Ammon's horn (tissue), 1 donor: ENCODE data around the gene CAPN14.
A peak's percentile ranks its signal among the peaks of the same experiment; 100 is the strongest.

ENCODE experiments used
- DNase-seq: peaks from one replicate; pipeline ENCODE4 v3.0.0-alpha.2; 2016; ENCODE audit warnings: low spot score

The CAPN14 gene

DNA sequence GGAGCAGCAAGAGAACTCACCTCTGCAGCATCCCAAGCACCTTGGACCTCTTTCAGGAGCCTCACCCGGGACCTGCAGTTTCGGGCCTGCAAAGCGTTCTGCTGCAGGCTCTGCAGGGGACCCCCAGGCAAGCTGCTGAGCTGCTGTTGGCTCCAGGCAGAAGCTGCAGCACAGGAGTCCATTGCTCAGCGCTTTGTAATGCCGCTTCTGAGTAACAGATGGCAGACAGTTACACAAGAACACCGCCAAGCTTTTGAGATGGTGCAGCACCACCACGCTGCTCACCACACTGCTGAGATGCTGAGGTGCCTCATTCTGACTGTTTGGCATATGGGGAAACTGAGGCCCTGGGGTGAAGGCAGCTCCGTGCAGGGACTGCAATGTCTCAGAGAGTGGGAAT lies 77.2 kb downstream of the CAPN14 start:
- peak; percentile 61 for DNase-seq

DNA sequence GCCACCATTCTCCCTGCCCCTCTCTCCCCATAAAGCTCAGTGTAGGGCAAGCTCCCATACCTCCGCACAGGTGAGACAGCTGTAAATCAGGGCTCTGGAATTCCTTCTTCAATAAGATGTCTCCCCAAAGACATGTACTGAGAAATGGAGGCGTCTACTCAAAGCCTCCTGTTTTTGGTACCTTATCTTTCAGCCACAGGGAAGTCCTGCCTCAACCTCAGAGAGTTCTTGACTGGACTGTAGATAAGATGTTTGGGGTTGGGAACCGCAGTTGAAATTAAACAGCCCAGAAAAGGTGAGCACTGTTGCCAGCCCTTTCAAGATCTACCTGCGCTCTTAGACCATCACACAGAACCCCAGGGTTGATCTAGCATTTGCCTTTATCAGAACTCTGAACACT lies 77.6 kb downstream of the CAPN14 start:
- DNase-seq, result no peak

DNA sequence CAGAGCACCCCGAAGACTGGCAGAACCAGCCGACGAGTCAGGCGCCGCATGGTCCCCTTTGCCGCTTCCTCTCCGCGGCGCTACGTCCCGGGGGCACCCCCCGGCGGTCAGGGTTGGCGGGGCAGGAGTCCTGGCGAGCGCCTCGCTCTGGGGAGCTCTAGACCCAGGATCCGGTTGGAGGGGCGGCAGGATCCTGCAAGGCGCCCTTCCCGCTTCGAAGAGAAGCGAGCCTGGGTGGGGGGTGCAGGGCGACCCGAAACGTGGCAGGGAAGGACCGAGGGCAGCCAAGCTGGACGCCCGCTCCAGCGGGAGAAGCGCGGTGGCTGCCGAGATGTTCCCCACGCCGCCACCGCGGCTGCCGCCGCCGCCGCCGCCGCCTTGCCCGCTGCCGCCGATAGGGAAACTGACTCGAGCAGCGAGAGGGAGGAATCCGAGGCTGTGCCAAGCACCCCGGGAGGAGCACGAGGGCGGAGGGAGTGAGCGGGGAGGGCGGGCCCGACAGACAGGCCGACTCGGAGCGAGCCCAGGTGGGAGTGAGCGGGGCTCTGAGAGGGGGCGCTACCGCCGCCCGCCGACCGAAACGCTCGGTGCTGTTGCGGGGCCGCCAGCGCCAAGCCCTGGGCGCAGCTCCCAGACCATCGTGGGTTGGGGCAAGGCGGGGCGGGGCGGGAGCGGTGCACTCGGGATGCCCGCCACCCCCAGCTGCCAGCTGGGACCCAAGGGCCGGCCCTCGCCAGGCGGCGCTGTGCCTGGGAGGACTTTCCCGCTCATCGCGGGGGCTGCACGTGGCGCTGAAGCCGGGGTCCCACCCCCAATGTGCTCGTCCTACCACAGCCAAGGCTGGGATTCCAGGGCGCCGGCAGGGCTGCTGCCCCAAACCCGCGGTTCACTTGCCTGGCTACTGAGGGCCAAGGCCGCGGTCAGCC lies 79.0 kb downstream of the CAPN14 start, which contains the start of gene GALNT14:
GALNT14 (minus strand) TSS at position 404 of the 926 bp plus-strand sequence; CDS start at position 50, 354 bp downstream.
- DNase-seq, result peak; percentile 35

DNA sequence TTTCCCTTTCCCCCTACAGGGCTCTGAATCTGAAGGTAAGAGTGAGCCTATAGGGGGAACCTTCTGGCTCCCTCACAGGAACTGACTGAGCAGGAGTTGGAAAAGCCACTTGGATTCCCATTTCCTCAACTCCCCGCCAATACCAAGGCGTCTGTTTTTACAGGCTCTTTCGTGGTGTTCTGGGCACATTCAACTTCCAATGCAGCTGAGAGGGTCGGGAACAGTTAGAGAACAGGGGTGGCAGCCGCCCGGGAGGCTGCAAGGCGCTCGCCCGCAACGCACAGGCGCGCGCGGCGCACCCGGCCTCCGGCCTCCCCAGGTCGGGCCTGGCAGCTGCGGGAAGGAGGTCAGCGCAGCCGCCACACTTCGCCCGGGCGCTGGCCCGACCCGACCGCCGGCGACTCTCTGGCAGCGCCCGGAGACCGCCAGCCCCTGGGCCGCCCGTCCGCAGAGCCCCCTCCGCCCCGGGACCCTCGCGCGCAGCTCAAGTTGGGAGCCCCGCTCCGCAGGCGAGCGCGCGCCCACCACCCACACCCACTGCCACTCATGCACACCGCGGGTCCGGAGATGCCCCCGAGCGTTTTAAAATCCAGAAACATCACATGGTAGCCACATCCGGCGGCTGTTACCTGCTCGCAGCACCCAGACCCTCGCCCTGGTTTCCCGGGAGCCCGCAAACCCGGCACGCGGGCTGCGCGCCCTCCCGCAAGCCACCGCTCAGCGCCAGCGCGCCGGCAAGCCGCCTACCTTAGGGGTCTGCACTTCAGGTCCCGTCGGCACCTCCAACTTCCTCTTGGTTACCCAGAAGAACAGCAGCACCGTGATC lies 79.9 kb downstream of the CAPN14 start:
- DNase-seq, result no peak

DNA sequence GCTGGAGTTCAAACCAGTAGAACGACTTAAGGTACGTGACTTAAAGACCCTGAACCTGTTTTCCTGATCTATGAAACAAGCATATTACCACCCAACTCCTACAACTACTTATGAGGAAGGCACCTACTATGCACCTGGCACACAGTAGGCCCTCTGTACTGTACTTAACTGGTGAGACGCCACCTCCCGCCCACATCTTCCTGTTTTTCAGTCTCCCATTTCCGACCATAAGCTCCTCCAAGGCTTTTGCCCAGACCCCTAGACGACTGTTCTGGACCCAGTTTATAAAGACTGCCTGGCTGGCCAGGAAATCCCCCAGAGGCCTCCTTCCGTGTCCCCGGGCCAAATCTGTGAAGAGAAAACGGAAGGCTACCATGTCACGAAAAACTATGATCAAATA lies 80.6 kb downstream of the CAPN14 start:
- no peak for DNase-seq

DNA sequence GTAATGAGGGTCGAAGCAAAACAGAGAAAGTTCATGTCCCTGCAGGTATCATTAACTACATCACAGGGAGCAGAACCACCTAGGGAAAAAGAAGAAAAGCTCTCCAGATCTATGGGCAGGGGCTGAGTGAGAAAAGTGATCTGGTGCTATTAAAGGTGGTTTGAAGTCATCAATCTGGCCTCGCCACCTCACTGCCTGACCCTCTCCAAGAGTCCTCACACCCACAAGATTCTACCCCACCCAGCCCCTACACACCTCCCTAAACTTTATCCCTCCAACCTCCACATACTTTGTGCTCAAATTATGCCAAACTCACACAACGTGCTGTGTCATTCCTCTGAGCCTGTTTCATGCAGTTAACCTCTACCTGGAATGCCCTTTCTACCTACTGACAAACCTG lies 81.3 kb downstream of the CAPN14 start:
- DNase-seq, result no peak

DNA sequence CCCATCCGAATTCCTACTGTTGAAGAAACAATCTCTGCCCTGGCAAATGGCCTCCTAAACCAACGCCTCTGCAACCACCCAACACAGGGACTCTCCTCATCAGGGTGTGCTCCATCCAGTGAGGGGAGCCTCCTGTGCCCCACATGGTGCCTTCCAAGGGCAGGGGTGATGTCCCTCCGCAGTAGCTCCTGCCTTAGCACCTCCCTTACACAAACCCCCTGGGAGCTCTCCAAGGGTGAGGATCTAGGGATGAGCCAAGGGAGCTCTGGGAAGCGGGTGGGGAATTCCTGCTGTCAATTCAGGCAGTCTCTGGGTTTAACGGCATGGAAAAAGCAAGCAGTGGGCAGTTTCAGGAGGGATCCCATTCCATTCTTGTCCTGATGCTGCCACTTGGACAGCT lies 82.8 kb downstream of the CAPN14 start:
- DNase-seq, result no peak

DNA sequence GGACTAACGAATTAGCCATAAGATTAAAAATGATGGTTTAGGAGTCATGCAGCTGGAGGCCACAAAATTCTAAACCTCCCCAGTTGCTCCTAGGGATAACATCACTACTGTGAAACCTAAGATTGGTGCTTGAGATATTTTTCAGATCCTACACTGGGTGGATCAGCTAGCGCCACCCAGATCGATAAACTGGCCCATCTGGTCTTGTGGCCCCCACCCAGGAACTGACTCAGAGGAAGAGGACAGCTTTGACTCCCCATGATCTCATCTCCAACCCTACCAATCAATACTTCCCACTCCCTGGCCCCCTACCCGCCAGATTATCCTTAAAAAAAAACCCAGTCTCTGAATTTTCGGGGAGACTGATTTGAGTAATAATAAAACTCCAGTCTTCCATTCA lies 84.5 kb downstream of the CAPN14 start:
- no peak for DNase-seq

DNA sequence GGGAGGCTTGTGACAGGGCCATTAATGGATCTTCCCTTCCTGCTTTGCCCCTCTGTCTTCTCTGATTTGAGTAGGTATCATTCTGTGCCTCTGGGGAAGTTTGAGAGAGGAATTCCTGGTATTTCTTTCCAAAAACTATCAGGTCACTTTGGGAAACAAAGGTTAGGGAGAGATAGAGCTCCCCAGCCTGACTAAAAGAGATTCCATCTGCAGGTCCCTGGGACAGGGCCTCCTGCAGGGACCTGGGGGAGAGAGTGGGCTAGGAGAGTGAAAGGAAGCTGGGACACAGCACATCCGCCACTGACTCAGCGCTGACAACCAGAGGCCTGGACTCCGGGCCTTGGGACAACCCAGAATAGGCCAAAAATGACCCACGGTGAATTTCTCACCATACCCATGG lies 85.4 kb downstream of the CAPN14 start:
- DNase-seq, result no peak

DNA sequence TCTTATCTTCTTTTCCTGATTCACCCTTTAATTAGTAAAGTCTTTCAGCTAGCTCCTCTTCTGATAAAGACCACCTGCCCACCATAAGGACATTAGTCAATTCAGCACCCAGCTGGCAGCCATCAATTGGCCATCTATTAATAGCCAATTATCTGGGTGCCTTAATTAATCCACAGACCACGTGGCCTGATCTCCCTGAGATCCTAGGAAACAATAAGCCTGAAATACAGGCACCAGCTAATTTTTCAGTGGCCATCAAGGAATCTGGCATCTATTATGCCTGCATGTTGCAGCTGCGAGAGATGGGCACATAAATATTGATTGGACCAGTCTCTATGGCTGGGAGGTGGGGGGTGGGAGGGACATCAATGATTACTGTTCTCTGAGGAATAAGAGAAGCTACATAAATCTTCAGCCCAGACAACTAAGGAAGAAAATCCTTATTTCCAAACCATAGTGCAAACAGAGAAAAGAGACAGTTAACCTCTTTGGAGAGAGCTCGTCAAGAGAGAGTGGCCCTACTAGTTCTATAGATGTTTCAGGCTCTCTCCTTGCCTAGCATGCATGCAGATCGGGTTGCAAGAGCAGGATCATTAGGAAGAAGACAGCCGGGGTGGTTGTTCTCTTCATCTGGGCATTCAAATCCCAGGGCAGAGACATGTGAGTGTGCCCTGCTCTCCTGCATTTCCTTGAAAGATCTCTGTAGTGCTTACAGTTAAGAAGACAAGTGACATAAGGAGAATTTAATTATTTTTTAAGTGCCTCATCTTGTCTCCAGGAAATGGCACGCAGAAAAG lies 87.7 kb downstream of the CAPN14 start:
- DNase-seq, result no peak

DNA sequence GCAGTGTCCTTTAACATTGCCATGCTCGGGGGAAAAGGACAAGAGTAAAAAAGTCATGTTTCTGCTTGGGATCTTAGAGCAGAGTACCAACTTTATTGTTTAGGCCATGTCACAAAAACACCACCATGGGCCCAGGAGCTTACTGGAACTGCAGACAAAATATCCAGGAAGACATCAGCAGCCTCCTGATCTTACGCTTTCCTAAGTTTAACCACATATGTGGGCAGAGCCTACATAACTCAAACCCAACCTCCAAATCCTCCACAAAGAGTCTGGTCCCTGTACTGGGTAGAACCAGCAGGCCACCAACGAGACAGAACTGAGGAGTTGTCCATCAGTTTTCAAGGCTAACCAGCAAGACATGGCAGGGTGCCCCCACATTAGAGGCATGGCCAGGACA lies 89.4 kb downstream of the CAPN14 start:
- DNase-seq, result no peak

DNA sequence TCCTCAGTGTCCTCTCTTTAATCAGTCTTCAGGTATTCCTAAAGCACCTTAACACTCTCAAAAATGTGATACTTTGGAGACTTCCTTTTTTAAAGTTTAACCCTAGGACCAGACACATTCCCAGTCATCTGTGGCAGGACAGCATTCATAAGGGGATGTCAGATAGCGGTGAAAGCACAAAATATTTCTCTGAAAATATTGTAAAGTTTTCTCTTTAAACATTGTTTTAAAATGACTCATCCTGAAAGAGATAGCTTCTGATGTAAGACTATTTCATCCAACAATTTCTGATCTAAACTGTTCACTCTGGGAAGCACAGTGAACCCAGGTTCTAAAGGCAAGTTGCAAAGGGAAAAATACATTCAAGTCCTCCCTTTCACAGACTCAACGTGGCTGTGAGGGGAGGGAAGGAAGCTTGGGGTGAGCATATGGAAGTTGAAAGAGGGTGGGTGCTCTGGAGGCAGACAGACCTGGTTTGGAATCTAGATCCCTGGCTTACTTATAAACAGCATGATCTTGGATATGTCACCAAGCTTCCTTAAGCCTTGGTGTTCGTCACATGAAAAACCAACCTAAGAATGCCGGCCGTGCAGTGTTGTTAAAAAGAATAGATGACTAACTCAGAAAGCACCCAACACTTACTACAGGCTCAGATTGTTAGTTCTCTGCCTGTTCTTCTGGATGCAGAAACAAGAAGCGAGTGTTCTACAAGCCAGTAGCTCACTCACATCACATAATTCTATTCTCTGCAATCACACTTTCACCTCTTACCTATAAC lies 91.2 kb downstream of the CAPN14 start:
- no peak for DNase-seq

DNA sequence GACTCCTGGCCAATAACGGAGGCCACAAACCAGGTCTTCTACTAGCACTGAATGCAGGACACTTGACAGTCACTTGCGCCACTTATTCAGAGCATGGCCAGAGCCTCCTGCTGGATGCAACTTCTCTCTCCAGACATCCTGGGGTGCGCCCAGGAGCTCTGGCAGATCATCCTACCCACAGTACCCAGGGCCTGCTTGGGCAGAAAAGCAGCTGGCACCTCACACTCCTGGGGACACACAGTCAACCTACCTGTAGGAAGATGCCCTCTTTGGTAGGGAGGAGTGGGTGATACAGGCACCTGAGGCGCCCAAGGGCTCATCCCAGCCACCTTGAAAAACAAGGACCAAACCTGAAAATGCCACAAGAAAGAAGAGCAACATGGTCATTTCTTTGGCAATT lies 92.4 kb downstream of the CAPN14 start:
- DNase-seq, result no peak
